ENCODE measurements around the gene MTHFD2. TPM values are rescaled to one million over a fixed set of nuclear protein-coding genes. Genes with fewer than 3 reads are reported as not detected.

The MTHFD2 gene
- total and polyA plus RNA-seq, 7 donors = 12.7 to 59.4 (median 26.2) TPM

DNA sequence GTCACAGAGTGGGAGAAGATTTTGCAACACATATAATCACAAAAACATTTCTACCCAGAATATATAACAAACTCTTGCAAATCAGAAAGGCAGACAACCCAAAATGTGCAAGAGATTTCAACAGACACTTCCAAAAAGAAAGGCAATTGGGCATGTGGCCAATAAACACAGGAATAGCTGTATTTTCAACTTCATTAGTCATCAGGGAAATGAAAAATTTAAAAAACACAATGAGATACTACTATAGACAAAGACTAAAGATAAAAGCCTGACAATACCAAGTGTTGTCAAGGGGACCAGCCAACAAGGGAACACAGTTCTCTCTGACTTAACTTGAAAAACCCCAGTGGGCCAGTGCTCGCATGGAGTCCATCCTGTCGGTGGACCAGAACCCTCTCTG, 40.5 kb downstream of the MTHFD2 start:
- no peak for TF ChIP-seq EP300 (IDR thresholded peaks at IDR 0.05)
- no peak for TF ChIP-seq POLR2A (IDR thresholded peaks at IDR 0.05)
- TF ChIP-seq POLR2AphosphoS5 (IDR thresholded peaks at IDR 0.05) = no peak
- TF ChIP-seq, protein P1, sequence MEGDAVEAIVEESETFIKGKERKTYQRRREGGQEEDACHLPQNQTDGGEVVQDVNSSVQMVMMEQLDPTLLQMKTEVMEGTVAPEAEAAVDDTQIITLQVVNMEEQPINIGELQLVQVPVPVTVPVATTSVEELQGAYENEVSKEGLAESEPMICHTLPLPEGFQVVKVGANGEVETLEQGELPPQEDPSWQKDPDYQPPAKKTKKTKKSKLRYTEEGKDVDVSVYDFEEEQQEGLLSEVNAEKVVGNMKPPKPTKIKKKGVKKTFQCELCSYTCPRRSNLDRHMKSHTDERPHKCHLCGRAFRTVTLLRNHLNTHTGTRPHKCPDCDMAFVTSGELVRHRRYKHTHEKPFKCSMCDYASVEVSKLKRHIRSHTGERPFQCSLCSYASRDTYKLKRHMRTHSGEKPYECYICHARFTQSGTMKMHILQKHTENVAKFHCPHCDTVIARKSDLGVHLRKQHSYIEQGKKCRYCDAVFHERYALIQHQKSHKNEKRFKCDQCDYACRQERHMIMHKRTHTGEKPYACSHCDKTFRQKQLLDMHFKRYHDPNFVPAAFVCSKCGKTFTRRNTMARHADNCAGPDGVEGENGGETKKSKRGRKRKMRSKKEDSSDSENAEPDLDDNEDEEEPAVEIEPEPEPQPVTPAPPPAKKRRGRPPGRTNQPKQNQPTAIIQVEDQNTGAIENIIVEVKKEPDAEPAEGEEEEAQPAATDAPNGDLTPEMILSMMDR (IDR thresholded peaks at IDR 0.05) = no peak
- no peaks in the 10 kb centered on the region for H3K27me3 ChIP-seq
- WGBS, 2 donors = 91 to 93% methylated on average over 2 of the region's 2 CpGs
- H3K9me3 ChIP-seq = no peaks in the 10 kb centered on the region
- intact Hi-C loops (cut with DNase I) = no loop called here
- H3K4me3 ChIP-seq = no peak overlapping the region
- no peaks in the 10 kb centered on the region for H3K36me3 ChIP-seq
- peak; percentile 2 for DNase-seq
- H3K4me1 ChIP-seq = no peaks in the 10 kb centered on the region
- no peak overlapping the region for H3K27ac ChIP-seq

DNA sequence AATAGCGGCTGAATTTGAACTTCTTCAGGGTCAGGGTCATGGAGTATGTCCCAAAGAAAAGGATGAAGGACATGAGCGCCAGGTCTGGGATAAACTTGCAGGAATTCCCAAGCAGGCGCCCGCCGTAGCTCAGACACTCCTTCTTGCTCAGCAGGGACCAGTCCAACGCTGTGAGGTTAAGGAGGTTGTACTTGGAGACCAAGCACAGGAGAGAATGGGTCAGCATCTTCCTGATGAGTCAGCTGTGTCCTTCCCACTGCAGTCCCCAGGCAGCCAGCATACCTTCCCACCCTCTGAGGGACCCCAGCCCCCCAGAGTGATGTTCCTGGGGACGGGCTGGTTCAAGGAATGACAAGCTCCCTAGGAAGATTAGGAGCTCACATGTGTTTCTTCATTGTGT, 40.9 kb downstream of the MTHFD2 start:
- Histone ChIP-seq H3K27ac (no peak overlapping the region), H3K4me1 (no peaks in the 10 kb centered on the region), H3K27me3 (no peaks in the 10 kb centered on the region), H3K9me3 (no peaks in the 10 kb centered on the region), H3K4me3 (no peak overlapping the region), H3K36me3 (no peaks in the 10 kb centered on the region)
- TF ChIP-seq POLR2A (IDR thresholded peaks at IDR 0.05) = no peak
- TF ChIP-seq, protein P1 (IDR thresholded peaks at IDR 0.05) = no peak
- no peak for TF ChIP-seq POLR2AphosphoS5 (IDR thresholded peaks at IDR 0.05)
- TF ChIP-seq EP300 (IDR thresholded peaks at IDR 0.05) = no peak
- 81 to 86% methylated on average over 7 of the region's 7 CpGs for WGBS, 2 donors
- intact Hi-C loops (cut with DNase I) = no loop called here
- peak; percentile 27 for DNase-seq

DNA sequence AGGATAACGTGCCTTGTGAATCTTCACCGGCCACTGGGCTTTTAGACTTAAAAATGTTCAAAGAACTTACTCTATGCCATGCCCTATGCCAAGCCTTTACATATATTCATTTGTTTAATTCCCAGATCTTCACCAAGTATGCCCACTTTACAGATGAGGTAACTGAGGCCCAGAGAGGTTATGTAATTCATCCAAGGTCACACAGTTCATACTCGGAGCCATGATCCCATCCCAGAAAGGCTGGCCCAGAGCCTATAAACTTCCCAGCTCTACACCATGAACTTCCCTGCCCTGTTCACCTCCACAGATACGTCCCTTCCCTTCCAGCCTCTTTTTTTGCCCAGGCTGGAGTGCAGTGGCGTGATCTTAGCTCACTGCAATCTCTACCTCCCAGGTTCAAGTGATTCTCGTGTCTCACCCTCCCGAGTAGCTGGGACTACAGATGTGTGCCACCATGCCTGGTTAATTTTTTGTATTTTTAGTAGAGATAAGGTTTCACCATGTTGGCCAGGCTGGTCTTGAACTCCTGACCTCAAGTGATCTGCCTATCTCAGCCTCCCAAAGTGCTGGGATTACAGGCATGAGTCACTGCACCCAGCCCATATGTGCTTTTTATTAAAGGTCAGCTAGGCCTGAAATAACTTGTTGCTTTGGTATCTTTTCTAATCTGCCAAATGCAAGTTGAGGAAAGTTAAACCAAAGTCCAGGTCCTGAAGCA, 44.1 kb downstream of the MTHFD2 start:
- Histone ChIP-seq H3K27me3 (no peaks in the 10 kb centered on the region), H3K9me3 (no peaks in the 10 kb centered on the region), H3K4me3 (no peak overlapping the region), H3K27ac (no peak overlapping the region), H3K4me1 (no peaks in the 10 kb centered on the region), H3K36me3 (no peaks in the 10 kb centered on the region)
- no peak for TF ChIP-seq POLR2A (IDR thresholded peaks at IDR 0.05)
- no peak for TF ChIP-seq POLR2AphosphoS5 (IDR thresholded peaks at IDR 0.05)
- TF ChIP-seq EP300 (IDR thresholded peaks at IDR 0.05) = no peak
- TF ChIP-seq, protein P1 (IDR thresholded peaks at IDR 0.05) = no peak
- WGBS, 2 donors = 86 to 89% methylated on average over 7 of the region's 7 CpGs
- DNase-seq = no peak
- intact Hi-C loops (cut with DNase I) = no loop called here

DNA sequence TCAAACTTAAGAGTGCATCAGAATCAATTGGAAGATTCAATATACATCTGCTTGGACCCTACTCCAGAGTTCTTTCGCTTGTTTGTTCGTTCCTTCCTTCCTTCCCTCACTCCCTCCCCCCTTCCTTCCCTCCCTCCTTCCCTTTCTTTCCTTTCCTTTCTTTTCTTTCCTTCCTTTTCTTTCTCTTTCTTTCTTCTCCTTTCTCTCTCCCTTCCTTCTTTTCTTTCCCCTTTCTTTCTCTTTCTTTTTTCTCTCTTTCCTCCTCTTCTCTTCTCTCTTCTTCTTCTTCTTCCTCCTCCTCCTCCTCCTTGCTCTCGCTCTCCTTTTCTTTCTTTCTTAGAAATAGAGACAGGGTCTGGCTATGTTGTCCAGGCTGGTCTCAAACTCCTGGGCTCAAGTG, 45.9 kb downstream of the MTHFD2 start:
- Histone ChIP-seq H3K27me3 (no peaks in the 10 kb centered on the region), H3K36me3 (no peaks in the 10 kb centered on the region), H3K27ac (no peak overlapping the region), H3K4me3 (no peak overlapping the region), H3K4me1 (no peaks in the 10 kb centered on the region), H3K9me3 (no peaks in the 10 kb centered on the region)
- WGBS, 2 donors = 89 to 91% methylated on average over 3 of the region's 3 CpGs
- intact Hi-C loops (cut with DNase I) = no loop called here
- TF ChIP-seq POLR2AphosphoS5 (IDR thresholded peaks at IDR 0.05) (no peak), EP300 (IDR thresholded peaks at IDR 0.05) (no peak), POLR2A (IDR thresholded peaks at IDR 0.05) (no peak)
- TF ChIP-seq, protein P1 (IDR thresholded peaks at IDR 0.05) = no peak
- DNase-seq = no peak

All from sigmoid colon (tissue), 7 donors.